HCT116 (cell line): Measurements from ENCODE around the gene BRAP. TPM values are rescaled to one million over a fixed set of nuclear protein-coding genes. Genes with fewer than 3 reads are reported as not detected.

Source experiments
- ATAC-seq: fragments of 200-7000 bp; cut with Tn5 transposase; 2 replicates; pipeline ENCODE4 v1.9.1; 2020; ENCODE audit warnings: mild to moderate bottlenecking, moderate library complexity
- BruUV-seq: library from RNA; stranded (reverse); fragments of 400-500 nt; replicated peaks from 2 replicates; lab custom pipeline; 2021; lab: Mats Ljungman, UMichigan
- CTCF ChIA-PET: fragments of 300-600 bp; sonication (Branson Sonifier 250); formaldehyde crosslinking; loops from one replicate; lab custom pipeline; 2021; ENCODE audit warnings: antibody characterized with exemption; lab: Charles Lee
- POLR2A ChIA-PET: fragments of 300-600, 350-600 bp; sonication (Branson Sonifier 250); formaldehyde crosslinking; loops from one replicate; lab custom pipeline; 2021; ENCODE audit warnings: antibody characterized with exemption; lab: Charles Lee
- RAD21 ChIA-PET, 2 experiments: fragments of 300-600 bp; sonication (Branson Sonifier 250); formaldehyde crosslinking; loops; one replicate each; lab custom pipeline; 2023; ENCODE audit warnings: low total read pairs in 2 of 2; ENCODE audit not compliant: uncharacterized antibody in 2 of 2, unreplicated experiment in 2 of 2, low non-redundant PET in 1 of 2; lab: Charles Lee
- DNase-seq: peaks from one replicate; pipeline ENCODE4 v3.0.0-alpha.2; 2010; ENCODE audit warnings: low read depth, low spot score
- H2AFZ ChIP-seq: fragments of 200-600 bp; shearing (Covaris generic), sonication (generic); 2 replicates; pipeline ENCODE4 v1.6.1; 2017; ENCODE audit warnings: low read depth, mixed run types, mixed read lengths, antibody characterized with exemption, low read length; ENCODE audit not compliant: poor library complexity, severe bottlenecking
- H3K27ac ChIP-seq: 2 replicates; pipeline ENCODE4 v1.5.1; 2012; ENCODE audit warnings: low read depth, low read length
- H3K27me3 ChIP-seq: fragments of 200-600 bp; sonication (generic); 2 replicates; pipeline ENCODE4 v1.6.1; 2016; ENCODE audit warnings: mixed run types, low read length, mixed read lengths; ENCODE audit not compliant: insufficient read depth
- H3K36me3 ChIP-seq, 2 experiments: fragments of 200-500 bp in 1 of 2; fragments of 200-600 bp in 1 of 2; sonication (Bioruptor generic) in 1 of 2; sonication (generic) in 1 of 2; 2 replicates each; pipeline versions ENCODE4 v1.5.1 to v1.6.1; 2014 to 2016; ENCODE audit warnings: low read length in 2 of 2, inconsistent platforms in 1 of 2, mixed read lengths in 1 of 2, mixed run types in 1 of 2; ENCODE audit not compliant: insufficient read depth in 2 of 2, control insufficient read depth in 1 of 2
- H3K4me1 ChIP-seq, 2 experiments: fragments of 200-600 bp in 1 of 2; sonication (generic) in 1 of 2; 2 replicates each; pipeline versions ENCODE4 v1.5.1 to v1.6.1; 2012 to 2017; ENCODE audit warnings: low read length in 2 of 2, inconsistent platforms in 1 of 2, mild to moderate bottlenecking in 1 of 2, mixed read lengths in 1 of 2, mixed run types in 1 of 2, moderate library complexity in 1 of 2; ENCODE audit not compliant: insufficient read depth in 2 of 2, control insufficient read depth in 1 of 2
- H3K4me2 ChIP-seq: fragments of 200-600 bp; sonication (generic); 2 replicates; pipeline ENCODE4 v1.6.1; 2017; ENCODE audit warnings: mixed run types, low read length, mixed read lengths
- H3K4me3 ChIP-seq, 2 experiments: fragments of 200-600 bp in 1 of 2; sonication (generic) in 1 of 2; replicated peaks in 1 of 2; 2 replicates each; pipeline ENCODE4 v1.5.1; 2011 to 2016; ENCODE audit warnings: low read length in 2 of 2, control low read depth in 1 of 2, low read depth in 1 of 2, mild to moderate bottlenecking in 1 of 2, mixed read lengths in 1 of 2, mixed run types in 1 of 2
- H3K79me2 ChIP-seq: fragments of 200-600 bp; sonication (generic); 2 replicates; pipeline ENCODE4 v1.6.1; 2017; ENCODE audit warnings: mild to moderate bottlenecking, mixed run types, low read length, moderate library complexity, mixed read lengths; ENCODE audit not compliant: insufficient read depth
- H3K9ac ChIP-seq: fragments of 200-600 bp; sonication (generic); 2 replicates; pipeline ENCODE4 v1.6.1; 2016; ENCODE audit warnings: low read length, mixed read lengths
- H3K9me2 ChIP-seq: fragments of 200-600 bp; sonication (generic), shearing (Covaris generic); 2 replicates; pipeline ENCODE4 v1.6.1; 2017; ENCODE audit warnings: mixed run types, mild to moderate bottlenecking, moderate library complexity; ENCODE audit not compliant: insufficient read depth
- H3K9me3 ChIP-seq, 2 experiments: fragments of 200-500 bp in 1 of 2; fragments of 200-600 bp in 1 of 2; sonication (Bioruptor generic) in 1 of 2; sonication (generic) in 1 of 2; 2 replicates each; pipeline ENCODE4 v1.6.1; 2014 to 2017; ENCODE audit warnings: low read length in 2 of 2, mixed read lengths in 2 of 2, inconsistent platforms in 1 of 2, low read depth in 1 of 2, mild to moderate bottlenecking in 1 of 2, mixed run types in 1 of 2, moderate library complexity in 1 of 2; ENCODE audit not compliant: control insufficient read depth in 1 of 2, insufficient read depth in 1 of 2
- H4K20me1 ChIP-seq: fragments of 200-600 bp; sonication (generic), shearing (Covaris generic); 2 replicates; pipeline ENCODE4 v1.6.1; 2017; ENCODE audit warnings: mixed run types, mild to moderate bottlenecking, moderate library complexity; ENCODE audit not compliant: insufficient read depth
- CBX3 ChIP-seq: IDR thresholded peaks from 2 replicates; pipeline ENCODE4 v1.6.1; 2012; ENCODE audit warnings: low read depth
- CEBPB ChIP-seq: IDR thresholded peaks from 2 replicates; pipeline ENCODE4 v1.6.1; 2012; ENCODE audit warnings: low read depth
- CTCF ChIP-seq, 3 experiments: fragments of 200-600 bp in 1 of 3; sonication (generic) in 1 of 3; IDR thresholded peaks in 2 of 3; conservative IDR thresholded peaks in 1 of 3; 2 replicates each; pipeline ENCODE4 v1.5.1; 2012 to 2017; ENCODE audit warnings: low read depth in 2 of 3, low read length in 2 of 3, antibody characterized with exemption in 1 of 3, borderline replicate concordance in 1 of 3, control low read depth in 1 of 3, mild to moderate bottlenecking in 1 of 3, mixed read lengths in 1 of 3, mixed run types in 1 of 3, moderate library complexity in 1 of 3; ENCODE audit not compliant: insufficient read depth in 1 of 3
- EZH2phosphoT487 ChIP-seq: fragments of 200-600 bp; IDR thresholded peaks from 2 replicates; pipeline ENCODE4 v1.6.1; 2018; ENCODE audit warnings: antibody characterized with exemption, borderline replicate concordance
- FOSL1 ChIP-seq: IDR thresholded peaks from 2 replicates; pipeline ENCODE4 v1.6.1; 2012; ENCODE audit warnings: low read depth
- POLR2A ChIP-seq: IDR thresholded peaks from 2 replicates; pipeline ENCODE4 v1.7.0; 2011; ENCODE audit warnings: borderline replicate concordance; ENCODE audit not compliant: insufficient read depth, insufficient read length; ENCODE audit errors: extremely low read depth
- RAD21 ChIP-seq: IDR thresholded peaks from 2 replicates; pipeline ENCODE4 v1.6.1; 2012; ENCODE audit warnings: low read depth, mild to moderate bottlenecking
- SIN3A ChIP-seq: IDR thresholded peaks from 2 replicates; pipeline ENCODE4 v1.6.1; 2012; ENCODE audit warnings: low read depth
- SP1 ChIP-seq: IDR thresholded peaks from 2 replicates; pipeline ENCODE4 v1.6.1; 2012; ENCODE audit warnings: low read depth
- TCF7L2 ChIP-seq: IDR thresholded peaks from 2 replicates; pipeline ENCODE4 v1.7.0; 2011; ENCODE audit warnings: borderline replicate concordance, inconsistent platforms; ENCODE audit not compliant: insufficient read depth, insufficient read length; ENCODE audit errors: extremely low read depth
- YY1 ChIP-seq: IDR thresholded peaks from 2 replicates; pipeline ENCODE4 v1.6.1; 2011; ENCODE audit warnings: low read length, low read depth, moderate library complexity, mild to moderate bottlenecking; ENCODE audit not compliant: insufficient replicate concordance; ENCODE audit errors: extremely low read depth
- ZFX ChIP-seq: fragments of 450-650 bp; IDR thresholded peaks from 2 replicates; pipeline ENCODE4 v1.6.1; 2017
- intact Hi-C: fragments of 100-400 bp; cut with micrococcal nuclease; formaldehyde crosslinking; loops from 2 replicates; pipeline ENCODE4 v1.10.0; 2022
- total RNA-seq: library from RNA; stranded (reverse); gene quantifications from one replicate; pipeline ENCODE4 v1.2.1, GENCODE V29; 2021; ENCODE audit not compliant: unreplicated experiment
- TF ChIP-seq, protein P1 (sequence below): IDR thresholded peaks from 2 replicates; pipeline ENCODE4 v1.6.1; 2012
- TF ChIP-seq, protein P2 (sequence below): IDR thresholded peaks from 2 replicates; pipeline ENCODE4 v1.6.1; 2012; ENCODE audit warnings: low read depth

The BRAP gene
- total RNA-seq, 1 experiment from 2014 or later = 16.7 TPM

- no peaks in the 10 kb centered on the region for H3K4me1 ChIP-seq
- RAD21 ChIA-PET = no interaction called here
- no peaks in the 10 kb centered on the region for H3K9me2 ChIP-seq
- ATAC-seq (no peak), DNase-seq (no peak)
- TF ChIP-seq CEBPB = no peak
- no peak for TF ChIP-seq CBX3
- no peak for TF ChIP-seq EZH2phosphoT487
- H3K79me2 ChIP-seq = 0 out of 2 replicates have a peak, but pooled peaks cover 4% of the 10 kb centered on the region
- no peak overlapping the region for H2AFZ ChIP-seq
- BruUV-seq = no TSS peak
- H4K20me1 ChIP-seq = no peaks in the 10 kb centered on the region
- H3K9me3 ChIP-seq = no peaks in the 10 kb centered on the region
- H3K27ac ChIP-seq = no peak overlapping the region
- CTCF ChIA-PET = no interaction called here
- H3K4me2 ChIP-seq = no peak overlapping the region
- no peak overlapping the region for H3K4me3 ChIP-seq
- intact Hi-C loops = loop anchor here (10.0 kb wide), 1 partner anchor 192 kb away; no protein-coding TSS in a partner anchor
- H3K27me3 ChIP-seq = no peaks in the 10 kb centered on the region
- no peak overlapping the region for H3K9ac ChIP-seq
- H3K36me3 ChIP-seq = peaks cover 25 to 41% of the 10 kb centered on the region in 2 experiments; a peak in 3 of 4 replicates
- POLR2A ChIA-PET = no interaction called here
Measured at GRCh38 chr12:111677186-111677585, 8.6 kb downstream of the BRAP start.

GRCh38 chr12:111673503-111673902 is 12.3 kb downstream of the BRAP start:
- Histone ChIP-seq H2AFZ (no peak overlapping the region), H3K4me2 (no peak overlapping the region), H3K27me3 (no peaks in the 10 kb centered on the region), H3K27ac (no peak overlapping the region), H3K36me3 (peaks cover 22 to 25% of the 10 kb centered on the region in 2 experiments), H3K4me1 (no peaks in the 10 kb centered on the region), H4K20me1 (no peaks in the 10 kb centered on the region), H3K79me2 (no peaks in the 10 kb centered on the region), H3K9me3 (no peaks in the 10 kb centered on the region), H3K9me2 (no peaks in the 10 kb centered on the region), H3K9ac (no peak overlapping the region), H3K4me3 (no peak overlapping the region)
- BruUV-seq = no TSS peak
- ChIA-PET POLR2A (interaction anchor here (1.0 kb wide), 1 partner anchor 277 kb away, joined by 3 read pairs; no protein-coding TSS in a partner anchor), RAD21 (interaction anchor here in 1 of 2 experiments (0.6 to 0.7 kb wide), 4 partner anchors 151 to 343 kb away, joined by 3 to 4 read pairs (median 4); no protein-coding TSS in a partner anchor), CTCF (interaction anchor here (0.7 to 1.6 kb wide), 6 partner anchors 12 to 406 kb away, joined by 3 to 14 read pairs (median 4); no protein-coding TSS in a partner anchor)
- peak; percentile 67 for ATAC-seq
- intact Hi-C loops = loop anchor here (1.0 to 10.0 kb wide), 4 partner anchors 136 to 341 kb away; no protein-coding TSS in a partner anchor
- peak; percentile 33 for DNase-seq
- TF ChIP-seq POLR2A (no peak), CEBPB (no peak), YY1 (no peak), EZH2phosphoT487 (no peak), RAD21 (peak; percentile 76), FOSL1 (no peak), SP1 (no peak), CTCF (IDR thresholded peaks at IDR 0.05 in 2 of 3, conservative IDR thresholded peaks at IDR 0.05 in 1 of 3; ENCODE audit: borderline replicate concordance in 1 of 3, insufficient read depth in 1 of 3, low read depth in 2 of 3, low read length in 2 of 3) (peak; percentile 53 to 66 (median 56); a peak in 5 of 6 replicates), ZFX (no peak), SIN3A (no peak), TCF7L2 (no peak)
- TF ChIP-seq, protein P1, sequence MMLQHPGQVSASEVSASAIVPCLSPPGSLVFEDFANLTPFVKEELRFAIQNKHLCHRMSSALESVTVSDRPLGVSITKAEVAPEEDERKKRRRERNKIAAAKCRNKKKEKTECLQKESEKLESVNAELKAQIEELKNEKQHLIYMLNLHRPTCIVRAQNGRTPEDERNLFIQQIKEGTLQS = no peak
- TF ChIP-seq, protein P2, sequence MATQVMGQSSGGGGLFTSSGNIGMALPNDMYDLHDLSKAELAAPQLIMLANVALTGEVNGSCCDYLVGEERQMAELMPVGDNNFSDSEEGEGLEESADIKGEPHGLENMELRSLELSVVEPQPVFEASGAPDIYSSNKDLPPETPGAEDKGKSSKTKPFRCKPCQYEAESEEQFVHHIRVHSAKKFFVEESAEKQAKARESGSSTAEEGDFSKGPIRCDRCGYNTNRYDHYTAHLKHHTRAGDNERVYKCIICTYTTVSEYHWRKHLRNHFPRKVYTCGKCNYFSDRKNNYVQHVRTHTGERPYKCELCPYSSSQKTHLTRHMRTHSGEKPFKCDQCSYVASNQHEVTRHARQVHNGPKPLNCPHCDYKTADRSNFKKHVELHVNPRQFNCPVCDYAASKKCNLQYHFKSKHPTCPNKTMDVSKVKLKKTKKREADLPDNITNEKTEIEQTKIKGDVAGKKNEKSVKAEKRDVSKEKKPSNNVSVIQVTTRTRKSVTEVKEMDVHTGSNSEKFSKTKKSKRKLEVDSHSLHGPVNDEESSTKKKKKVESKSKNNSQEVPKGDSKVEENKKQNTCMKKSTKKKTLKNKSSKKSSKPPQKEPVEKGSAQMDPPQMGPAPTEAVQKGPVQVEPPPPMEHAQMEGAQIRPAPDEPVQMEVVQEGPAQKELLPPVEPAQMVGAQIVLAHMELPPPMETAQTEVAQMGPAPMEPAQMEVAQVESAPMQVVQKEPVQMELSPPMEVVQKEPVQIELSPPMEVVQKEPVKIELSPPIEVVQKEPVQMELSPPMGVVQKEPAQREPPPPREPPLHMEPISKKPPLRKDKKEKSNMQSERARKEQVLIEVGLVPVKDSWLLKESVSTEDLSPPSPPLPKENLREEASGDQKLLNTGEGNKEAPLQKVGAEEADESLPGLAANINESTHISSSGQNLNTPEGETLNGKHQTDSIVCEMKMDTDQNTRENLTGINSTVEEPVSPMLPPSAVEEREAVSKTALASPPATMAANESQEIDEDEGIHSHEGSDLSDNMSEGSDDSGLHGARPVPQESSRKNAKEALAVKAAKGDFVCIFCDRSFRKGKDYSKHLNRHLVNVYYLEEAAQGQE = no peak
